HG03095 (cell line): ENCODE results near the gene NUP93.
"Not testable (repeated sequence)": the region's sequence is repeated elsewhere in the genome, so short reads cannot be mapped to it uniquely, and the experiment has no call there.

ENCODE experiments used
- ATAC-seq: cut with Tn5 transposase; IDR thresholded peaks from one replicate; pipeline ENCODE4 v1.9.1; 2021; ENCODE audit warnings: moderate library complexity; ENCODE audit not compliant: unreplicated experiment

The NUP93 gene

GRCh38 chr16:56810954-56811353, 81.0 kb downstream of the NUP93 start:
- ATAC-seq, result no peak

- not testable (repeated sequence) for ATAC-seq
These were observed 81.7 kb downstream of the NUP93 start for GRCh38 chr16:56811602-56812001.

- ATAC-seq, result no peak
These were observed 83.0 kb downstream of the NUP93 start for GRCh38 chr16:56812884-56813283.

GRCh38 chr16:56814537-56815432, 84.9 kb downstream of the NUP93 start:
- no peak for ATAC-seq

GRCh38 chr16:56815721-56816120, 85.8 kb downstream of the NUP93 start:
- ATAC-seq, result no peak

GRCh38 chr16:56817056-56817455, 87.1 kb downstream of the NUP93 start:
- ATAC-seq, result no peak

GRCh38 chr16:56817938-56818337, 88.0 kb downstream of the NUP93 start:
- ATAC-seq, result no peak

GRCh38 chr16:56823081-56823733, 93.3 kb downstream of the NUP93 start:
- no peak for ATAC-seq

- ATAC-seq, result no peak
These were observed 94.4 kb downstream of the NUP93 start for GRCh38 chr16:56824331-56824730.

GRCh38 chr16:56824804-56825203, 94.9 kb downstream of the NUP93 start:
- no peak for ATAC-seq

- no peak for ATAC-seq
These were observed 95.9 kb downstream of the NUP93 start for GRCh38 chr16:56825826-56826225.

- ATAC-seq, result no peak
These were observed 98.7 kb downstream of the NUP93 start for GRCh38 chr16:56828647-56829046.

GRCh38 chr16:56830669-56831068, 100.7 kb downstream of the NUP93 start:
- ATAC-seq, result no peak

- no peak for ATAC-seq
These were observed 102.8 kb downstream of the NUP93 start for GRCh38 chr16:56832768-56833167.

GRCh38 chr16:56833243-56833970, 103.5 kb downstream of the NUP93 start:
- ATAC-seq, result no peak

GRCh38 chr16:56835320-56835719, 105.4 kb downstream of the NUP93 start:
- no peak for ATAC-seq

- no peak for ATAC-seq
These were observed 106.7 kb downstream of the NUP93 start for GRCh38 chr16:56836410-56837230.

GRCh38 chr16:56838622-56839337, 108.9 kb downstream of the NUP93 start:
- ATAC-seq, result no peak

GRCh38 chr16:56841233-56841632, 111.3 kb downstream of the NUP93 start:
- ATAC-seq, result no peak

- no peak for ATAC-seq
These were observed 111.7 kb downstream of the NUP93 start for GRCh38 chr16:56841659-56842058.
